GM12872 (cell line): Measurements from ENCODE around the gene CHAF1B.

Source experiments
- CTCF ChIP-seq: IDR thresholded peaks from 3 replicates; pipeline ENCODE4 v1.5.1; 2011; ENCODE audit warnings: low read depth, mild to moderate bottlenecking, low read length, moderate library complexity; ENCODE audit not compliant: insufficient read depth

CHAF1B gene

DNA sequence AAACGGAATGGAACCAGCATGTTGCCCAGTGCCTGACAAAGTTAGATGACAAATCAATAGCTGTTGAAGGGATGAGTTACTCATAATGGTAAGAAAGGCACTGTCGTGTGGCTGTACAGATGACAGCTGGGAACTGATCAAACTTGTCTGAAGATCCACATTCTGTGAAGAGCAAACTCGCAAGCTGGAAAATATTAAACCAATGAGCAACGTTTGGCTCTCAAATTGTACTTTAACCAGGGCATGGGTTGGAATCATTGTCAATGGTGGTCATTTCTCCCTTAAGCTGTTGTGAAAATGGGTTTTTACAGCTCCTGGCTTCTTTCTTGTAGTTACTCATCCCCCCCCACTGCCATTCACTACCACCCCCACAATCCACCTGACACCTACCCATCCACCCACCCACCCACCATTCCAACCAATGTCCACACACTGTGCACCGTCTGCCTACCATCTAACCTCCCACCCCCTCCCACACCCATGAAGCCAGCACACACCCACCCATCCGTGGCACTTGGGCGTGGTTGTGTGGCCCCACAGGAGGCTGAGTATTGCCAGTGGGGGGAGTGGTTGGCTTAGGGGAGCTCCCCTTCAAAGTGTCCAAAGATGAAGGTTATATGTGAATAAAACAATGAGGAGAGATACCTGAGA, 48.0 kb downstream of the CHAF1B start:
- TF ChIP-seq CTCF: no peak

DNA sequence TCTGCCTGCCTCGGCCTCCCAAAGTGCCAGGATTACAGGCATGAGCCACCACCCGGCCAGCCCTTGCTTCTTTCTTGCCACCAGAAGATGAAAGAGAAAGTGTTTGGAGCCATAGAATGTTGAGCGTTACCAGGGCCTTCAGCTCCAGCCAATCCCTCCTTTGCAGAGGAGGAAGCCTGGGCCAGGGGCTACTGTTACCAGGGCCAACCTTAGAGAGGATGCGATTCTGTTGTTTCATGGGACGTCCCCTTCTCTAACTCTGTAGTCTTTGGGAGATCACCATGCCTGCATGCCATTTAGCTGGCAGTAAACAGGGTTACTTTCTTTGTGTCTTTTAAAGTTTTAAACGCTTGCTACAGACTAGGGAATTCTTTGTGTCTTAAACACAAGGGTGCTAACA, 49.0 kb downstream of the CHAF1B start:
- TF ChIP-seq CTCF: no peak

DNA sequence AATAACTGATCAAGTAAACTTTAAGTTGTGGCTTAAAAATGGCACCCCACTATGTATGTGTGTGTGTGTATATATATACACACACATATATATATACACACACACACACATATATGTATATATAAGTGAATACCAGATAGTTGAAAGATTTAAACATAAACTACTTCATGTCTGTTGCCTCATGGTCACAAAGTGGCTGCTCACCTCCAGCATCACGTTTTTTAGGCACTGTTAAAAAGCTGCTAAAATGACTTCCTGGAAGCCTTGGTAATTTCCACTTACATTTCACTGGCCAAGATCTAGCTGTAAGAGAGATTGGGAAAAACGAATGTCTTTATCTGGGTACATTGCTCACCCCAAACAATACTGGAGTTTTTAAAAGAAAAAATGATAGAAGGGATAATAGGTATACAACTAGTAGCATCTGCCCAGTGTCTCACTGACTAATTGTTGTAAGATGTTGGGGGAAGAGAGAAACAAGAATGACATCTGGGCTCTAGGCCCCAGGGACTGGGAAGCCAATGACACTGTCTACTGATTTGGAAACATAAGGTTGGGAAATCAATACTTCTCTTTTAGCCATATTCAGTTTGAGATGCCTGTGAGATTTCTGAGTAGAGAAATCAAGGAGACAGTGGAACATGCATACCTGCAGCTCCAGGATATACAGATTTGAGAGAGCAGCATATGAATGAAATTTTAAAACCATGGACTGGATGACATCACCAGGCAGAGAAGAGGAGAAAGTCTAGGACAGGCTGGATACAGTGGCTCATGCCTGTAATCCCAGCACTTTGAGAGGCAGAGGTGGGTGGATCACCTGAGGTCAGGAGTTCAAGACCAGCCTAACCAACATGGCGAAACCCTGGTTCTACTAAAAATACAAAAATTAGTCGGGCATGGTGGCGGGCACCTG, 51.9 kb downstream of the CHAF1B start:
- no peak for TF ChIP-seq CTCF

- TF ChIP-seq CTCF: no peak
Measured at GRCh38 chr21:36437745-36438128, 52.5 kb downstream of the CHAF1B start.

- no peak for TF ChIP-seq CTCF
Measured at GRCh38 chr21:36441715-36442114, 56.5 kb downstream of the CHAF1B start.

GRCh38 chr21:36446301-36446700, 61.1 kb downstream of the CHAF1B start:
- TF ChIP-seq CTCF: no peak

DNA sequence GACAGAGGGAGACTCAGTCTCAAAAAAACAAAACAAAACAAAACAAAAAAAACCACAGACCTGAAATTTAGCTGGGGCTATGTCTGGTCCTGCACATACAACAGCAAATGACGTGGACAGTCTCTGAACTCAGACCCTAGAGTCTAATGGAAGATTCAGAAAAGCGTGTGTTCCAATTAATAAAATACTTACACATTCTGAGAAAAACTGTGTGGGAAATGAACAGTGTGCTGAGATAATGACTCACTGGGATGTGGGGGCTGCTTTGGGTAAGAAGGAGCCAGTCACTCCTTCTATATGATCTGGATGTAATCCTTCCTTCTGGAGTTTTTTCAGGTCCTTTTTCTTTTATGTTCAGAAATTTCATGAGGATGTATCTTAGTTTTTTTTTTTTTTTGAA, 65.3 kb downstream of the CHAF1B start:
- TF ChIP-seq CTCF: no peak
